NT2/D1 (cell line): ENCODE data around the gene FLNB.

Source experiments
- DNase-seq: peaks from one replicate; pipeline ENCODE4 v3.0.0-alpha.2; 2011; ENCODE audit warnings: low read depth, low spot score
- H3K27me3 ChIP-seq: 2 replicates; pipeline ENCODE4 v1.6.0; 2011; ENCODE audit warnings: mild to moderate bottlenecking; ENCODE audit not compliant: insufficient read length, insufficient read depth
- H3K36me3 ChIP-seq: 2 replicates; pipeline ENCODE4 v1.6.1; 2011; ENCODE audit warnings: mild to moderate bottlenecking, low read length, mixed read lengths; ENCODE audit not compliant: insufficient read depth, insufficient read length
- H3K4me1 ChIP-seq: 2 replicates; pipeline ENCODE4 v1.5.1; 2011; ENCODE audit not compliant: insufficient read depth, insufficient read length
- H3K4me3 ChIP-seq: 2 replicates; pipeline ENCODE4 v1.5.1; 2011; ENCODE audit warnings: low read depth; ENCODE audit not compliant: insufficient read length
- H3K9ac ChIP-seq: 2 replicates; pipeline ENCODE4 v1.6.0; 2011; ENCODE audit warnings: low read depth; ENCODE audit not compliant: insufficient read length
- H3K9me3 ChIP-seq: 2 replicates; pipeline ENCODE4 v1.5.1; 2011; ENCODE audit warnings: mild to moderate bottlenecking, low read length; ENCODE audit not compliant: insufficient read depth
- SUZ12 ChIP-seq: IDR thresholded peaks from 2 replicates; pipeline ENCODE4 v1.6.1; 2011; ENCODE audit not compliant: insufficient read length, insufficient read depth; ENCODE audit errors: extremely low read depth
- YY1 ChIP-seq: IDR thresholded peaks from 2 replicates; pipeline ENCODE4 v1.6.1; 2011; ENCODE audit not compliant: insufficient read length, insufficient read depth
- ZNF274 ChIP-seq: IDR thresholded peaks from 2 replicates; pipeline ENCODE4 v1.6.1; 2011; ENCODE audit warnings: mild to moderate bottlenecking, low read depth, low read length

FLNB gene, protein sequence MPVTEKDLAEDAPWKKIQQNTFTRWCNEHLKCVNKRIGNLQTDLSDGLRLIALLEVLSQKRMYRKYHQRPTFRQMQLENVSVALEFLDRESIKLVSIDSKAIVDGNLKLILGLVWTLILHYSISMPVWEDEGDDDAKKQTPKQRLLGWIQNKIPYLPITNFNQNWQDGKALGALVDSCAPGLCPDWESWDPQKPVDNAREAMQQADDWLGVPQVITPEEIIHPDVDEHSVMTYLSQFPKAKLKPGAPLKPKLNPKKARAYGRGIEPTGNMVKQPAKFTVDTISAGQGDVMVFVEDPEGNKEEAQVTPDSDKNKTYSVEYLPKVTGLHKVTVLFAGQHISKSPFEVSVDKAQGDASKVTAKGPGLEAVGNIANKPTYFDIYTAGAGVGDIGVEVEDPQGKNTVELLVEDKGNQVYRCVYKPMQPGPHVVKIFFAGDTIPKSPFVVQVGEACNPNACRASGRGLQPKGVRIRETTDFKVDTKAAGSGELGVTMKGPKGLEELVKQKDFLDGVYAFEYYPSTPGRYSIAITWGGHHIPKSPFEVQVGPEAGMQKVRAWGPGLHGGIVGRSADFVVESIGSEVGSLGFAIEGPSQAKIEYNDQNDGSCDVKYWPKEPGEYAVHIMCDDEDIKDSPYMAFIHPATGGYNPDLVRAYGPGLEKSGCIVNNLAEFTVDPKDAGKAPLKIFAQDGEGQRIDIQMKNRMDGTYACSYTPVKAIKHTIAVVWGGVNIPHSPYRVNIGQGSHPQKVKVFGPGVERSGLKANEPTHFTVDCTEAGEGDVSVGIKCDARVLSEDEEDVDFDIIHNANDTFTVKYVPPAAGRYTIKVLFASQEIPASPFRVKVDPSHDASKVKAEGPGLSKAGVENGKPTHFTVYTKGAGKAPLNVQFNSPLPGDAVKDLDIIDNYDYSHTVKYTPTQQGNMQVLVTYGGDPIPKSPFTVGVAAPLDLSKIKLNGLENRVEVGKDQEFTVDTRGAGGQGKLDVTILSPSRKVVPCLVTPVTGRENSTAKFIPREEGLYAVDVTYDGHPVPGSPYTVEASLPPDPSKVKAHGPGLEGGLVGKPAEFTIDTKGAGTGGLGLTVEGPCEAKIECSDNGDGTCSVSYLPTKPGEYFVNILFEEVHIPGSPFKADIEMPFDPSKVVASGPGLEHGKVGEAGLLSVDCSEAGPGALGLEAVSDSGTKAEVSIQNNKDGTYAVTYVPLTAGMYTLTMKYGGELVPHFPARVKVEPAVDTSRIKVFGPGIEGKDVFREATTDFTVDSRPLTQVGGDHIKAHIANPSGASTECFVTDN (N-terminal part only)

DNA sequence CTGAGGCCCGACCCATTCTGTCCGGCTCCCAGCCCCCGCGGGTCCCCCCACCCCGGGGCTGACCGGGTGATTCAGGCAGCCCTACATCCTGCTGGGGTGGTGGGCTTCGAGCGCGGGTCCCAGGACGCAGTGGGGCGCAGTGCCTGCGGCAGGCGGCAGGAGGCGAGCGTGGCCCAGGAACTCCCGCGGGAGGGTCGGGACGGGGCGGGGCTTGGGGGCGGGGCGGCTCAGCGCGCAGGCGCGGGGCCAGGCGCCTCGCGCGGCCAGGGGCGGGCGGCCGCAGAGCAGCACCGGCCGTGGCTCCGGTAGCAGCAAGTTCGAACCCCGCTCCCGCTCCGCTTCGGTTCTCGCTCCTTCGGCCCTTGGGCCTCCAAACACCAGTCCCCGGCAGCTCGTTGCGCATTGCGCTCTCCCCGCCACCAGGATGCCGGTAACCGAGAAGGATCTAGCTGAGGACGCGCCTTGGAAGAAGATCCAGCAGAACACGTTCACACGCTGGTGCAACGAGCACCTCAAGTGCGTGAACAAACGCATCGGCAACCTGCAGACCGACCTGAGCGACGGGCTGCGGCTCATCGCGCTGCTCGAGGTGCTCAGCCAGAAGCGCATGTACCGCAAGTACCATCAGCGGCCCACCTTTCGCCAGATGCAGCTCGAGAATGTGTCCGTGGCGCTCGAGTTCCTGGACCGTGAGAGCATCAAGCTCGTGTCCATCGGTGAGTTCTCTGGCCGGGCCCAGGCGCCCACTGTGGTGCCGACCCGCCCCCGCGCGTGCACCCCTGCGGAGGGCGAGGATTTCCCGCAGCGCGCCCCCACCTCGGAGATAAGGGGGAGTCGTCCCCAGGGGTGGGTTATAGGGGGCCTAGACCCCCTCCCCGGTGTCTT, at the start of gene FLNB:
FLNB (plus strand) TSS at position 282 of the 885 bp plus-strand sequence; CDS start at position 425, 143 bp downstream.
- Histone ChIP-seq H3K27me3 (no peaks in the 10 kb centered on the region), H3K4me1 (peaks cover 3% of the 10 kb centered on the region), H3K9ac (peak within 1 kb of the TSS; percentile 100), H3K9me3 (no peaks in the 10 kb centered on the region), H3K36me3 (peaks cover 23% of the 10 kb centered on the region), H3K4me3 (peak within 1 kb of the TSS; percentile 100)
- DNase-seq: peak; percentile 64
- TF ChIP-seq ZNF274 (no peak), YY1 (no peak), SUZ12 (no peak)

DNA sequence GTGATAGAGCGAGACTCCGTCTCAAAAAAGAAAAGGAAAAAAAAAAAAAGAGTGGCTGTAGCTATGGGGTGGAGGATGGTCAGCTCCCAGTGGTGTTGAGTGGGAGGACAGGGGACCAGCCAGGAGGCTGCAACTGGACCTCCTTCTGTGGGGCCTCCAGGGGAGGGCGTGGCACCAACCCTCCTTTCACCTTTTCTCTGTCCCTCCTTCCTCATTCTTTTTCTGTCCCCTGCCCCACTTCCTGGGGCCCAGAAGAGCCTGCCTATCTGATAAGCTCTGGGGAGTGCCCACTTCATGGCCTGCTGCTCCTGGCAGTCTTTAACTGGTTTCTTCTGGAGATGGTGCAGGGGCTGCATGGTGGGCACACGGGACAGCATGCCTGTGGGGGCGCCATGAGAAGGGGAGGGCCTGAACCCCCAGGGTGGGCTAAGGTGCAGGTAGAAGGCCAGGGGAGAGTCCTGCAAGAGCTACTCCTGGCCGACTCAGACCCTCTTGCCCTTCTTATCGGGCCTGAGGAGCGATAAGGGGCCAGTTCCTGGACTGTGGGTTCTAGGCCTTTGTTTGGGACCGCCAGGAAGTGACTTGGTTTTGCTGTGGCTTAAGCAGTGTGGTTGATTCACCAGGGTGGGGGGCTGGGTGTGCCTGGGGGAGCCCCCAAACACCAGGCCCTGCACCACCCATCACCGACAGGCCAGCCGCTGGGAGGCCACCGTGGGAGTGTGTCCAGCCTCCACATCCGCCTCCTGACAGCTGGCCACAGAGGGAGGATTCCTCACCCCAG, 49.4 kb upstream of the FLNB start:
- Histone ChIP-seq H3K27me3 (no peaks in the 10 kb centered on the region), H3K9me3 (no peaks in the 10 kb centered on the region), H3K9ac (no peak overlapping the region), H3K4me1 (peaks cover 8% of the 10 kb centered on the region), H3K4me3 (no peak overlapping the region), H3K36me3 (no peaks in the 10 kb centered on the region)
- no peak for DNase-seq
- TF ChIP-seq ZNF274: no peak
- no peak for TF ChIP-seq YY1
- TF ChIP-seq SUZ12: no peak

DNA sequence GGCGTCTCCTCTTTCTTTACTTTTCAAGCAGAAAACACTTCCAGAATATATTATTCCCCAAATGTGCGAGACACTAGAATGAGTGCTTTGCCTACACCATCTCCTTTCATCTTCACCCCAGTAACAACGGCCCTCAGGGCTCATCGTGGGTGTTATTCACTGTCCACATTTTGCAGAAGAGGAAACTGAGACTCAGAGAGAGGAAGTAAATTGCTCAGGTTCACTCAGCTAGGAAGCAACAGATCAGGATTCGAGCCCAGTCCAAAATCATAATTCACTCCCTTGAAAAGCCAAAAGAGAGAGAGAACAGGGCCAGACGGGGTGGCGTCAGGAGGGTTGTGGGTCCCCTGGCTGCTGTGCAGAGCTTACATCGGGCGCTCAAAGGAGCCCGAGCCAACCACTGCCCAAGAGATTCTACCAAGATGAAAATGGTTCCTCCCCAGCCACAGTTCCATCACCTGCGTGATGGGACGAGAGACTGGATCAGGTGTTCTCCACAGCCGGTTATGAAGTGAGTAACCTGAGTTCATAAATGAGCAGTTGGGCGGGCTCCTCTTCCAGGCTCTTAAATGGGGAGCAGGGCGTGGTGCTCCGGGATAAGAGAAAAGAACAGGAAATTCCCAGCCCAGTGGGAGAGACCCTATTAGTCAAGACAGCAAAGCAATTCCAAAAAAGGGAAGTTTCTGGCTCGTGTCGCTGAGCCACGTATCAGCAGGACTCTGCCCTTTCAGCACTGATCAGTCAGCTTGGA, 48.6 kb upstream of the FLNB start:
- Histone ChIP-seq H3K27me3 (no peaks in the 10 kb centered on the region), H3K4me3 (no peak overlapping the region), H3K9ac (no peak overlapping the region), H3K9me3 (no peaks in the 10 kb centered on the region), H3K36me3 (no peaks in the 10 kb centered on the region), H3K4me1 (peaks cover 8% of the 10 kb centered on the region)
- no peak for TF ChIP-seq ZNF274
- TF ChIP-seq SUZ12: no peak
- DNase-seq: no peak

- no peak overlapping the region for H3K4me3 ChIP-seq
These were observed 48.1 kb upstream of the FLNB start for GRCh38 chr3:57960174-57960505.

DNA sequence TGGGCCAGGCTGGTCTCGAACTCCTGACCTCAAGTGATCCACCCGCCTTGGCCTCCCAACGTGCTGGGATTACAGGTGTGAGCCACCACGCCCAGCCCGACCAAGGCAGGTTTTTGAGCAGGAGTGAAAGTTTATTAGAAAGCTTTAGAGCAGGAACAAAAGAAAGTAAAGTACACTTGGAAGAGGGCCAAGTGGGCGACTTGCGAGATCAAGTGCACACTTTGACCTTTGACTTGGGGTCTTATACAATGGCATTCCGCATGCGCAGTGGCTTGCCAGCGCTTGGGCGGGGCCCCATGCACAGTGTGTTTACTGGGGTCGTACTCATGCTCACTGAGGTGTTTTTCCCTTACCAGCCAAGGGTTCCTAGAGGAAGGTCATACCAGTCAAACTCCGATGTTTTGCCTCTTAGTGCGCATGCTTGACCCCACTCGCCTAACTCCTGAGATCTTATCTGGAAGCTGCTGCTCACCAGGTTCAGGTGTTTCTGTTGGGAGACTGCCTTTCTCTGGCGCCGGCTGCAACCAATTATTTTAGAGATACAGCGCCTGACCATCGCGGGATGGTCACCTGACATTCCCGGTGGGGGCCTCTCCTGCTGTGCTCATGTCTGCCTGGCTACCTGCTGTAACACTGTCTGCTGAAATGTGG, 46.9 kb upstream of the FLNB start:
- TF ChIP-seq SUZ12: no peak
- no peak for TF ChIP-seq YY1
- TF ChIP-seq ZNF274: no peak
- no peak overlapping the region for H3K4me3 ChIP-seq
- H3K9me3 ChIP-seq: no peaks in the 10 kb centered on the region
- no peak overlapping the region for H3K9ac ChIP-seq
- no peak for DNase-seq
- peaks cover 8% of the 10 kb centered on the region for H3K4me1 ChIP-seq
- H3K36me3 ChIP-seq: no peaks in the 10 kb centered on the region
- no peaks in the 10 kb centered on the region for H3K27me3 ChIP-seq

More at GRCh38 chr3:57960174-57960505, 48.1 kb upstream of the FLNB start:
- Histone ChIP-seq H3K9ac (no peak overlapping the region), H3K4me1 (peaks cover 8% of the 10 kb centered on the region), H3K27me3 (no peaks in the 10 kb centered on the region), H3K36me3 (no peaks in the 10 kb centered on the region), H3K9me3 (no peaks in the 10 kb centered on the region)
- no peak for TF ChIP-seq YY1
- TF ChIP-seq ZNF274: no peak
- no peak for TF ChIP-seq SUZ12
- DNase-seq: no peak
